ENCODE data around the gene S100A4.
A peak's percentile ranks its signal among the peaks of the same experiment; 100 is the strongest.
"Not testable (repeated sequence)": the region's sequence is repeated elsewhere in the genome, so short reads cannot be mapped to it uniquely, and the experiment has no call there.

Gene S100A4

DNA sequence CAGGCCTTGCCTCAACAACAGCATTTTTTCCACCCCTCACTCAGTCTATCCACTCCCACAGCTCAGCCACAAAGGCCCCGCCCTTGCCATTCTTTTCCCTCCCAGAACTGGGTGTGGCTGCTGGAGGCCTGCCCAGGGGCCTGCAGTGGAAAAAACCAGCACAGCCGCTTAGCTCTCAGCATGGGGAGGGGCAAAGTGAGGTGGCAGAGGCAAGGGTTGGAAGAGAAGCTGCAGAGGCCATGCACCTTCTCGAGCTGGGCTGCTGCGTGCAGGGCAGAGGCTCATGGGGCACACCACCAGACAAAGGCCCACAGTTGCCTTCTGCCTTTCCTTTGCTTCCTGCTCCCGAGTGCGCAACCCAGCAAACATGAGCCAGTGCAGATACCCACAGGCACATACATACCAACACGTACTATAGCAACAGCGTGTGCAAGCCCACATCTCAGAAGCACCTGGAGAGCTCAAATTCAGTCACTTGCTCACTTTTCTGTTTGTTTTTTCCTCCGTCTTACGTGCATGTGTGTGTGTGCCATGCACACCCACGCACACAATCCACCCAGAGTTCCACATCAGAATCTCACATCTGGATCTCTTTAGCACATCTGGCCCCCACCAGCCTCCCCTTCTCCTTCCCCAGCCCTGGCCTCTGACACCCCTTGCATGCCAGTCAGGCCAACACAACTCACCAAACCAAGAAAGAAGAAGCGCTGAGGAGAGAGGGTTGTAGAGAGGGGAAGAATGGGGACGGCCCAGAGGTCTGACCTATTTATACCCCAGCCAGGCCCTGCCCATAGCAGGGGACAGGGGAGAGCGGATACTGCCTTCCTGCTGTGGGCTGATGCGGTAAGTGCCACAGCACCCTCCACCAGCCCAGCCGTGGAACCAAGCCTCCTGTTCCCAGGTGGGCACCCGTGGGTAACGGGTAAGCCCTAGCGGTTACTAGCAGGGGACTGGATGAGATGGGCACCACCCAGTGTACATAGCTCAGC lies at the start of gene S100A4:
S100A4 (minus strand) TSS at position 740 of the 989 bp plus-strand sequence. CDS start 1,012 bp downstream, outside the sequence.
- peak; percentile 99 for DNase-seq
- Histone ChIP-seq H3K4me3 (ENCODE audit: low read depth, low read length) (no peak within 1 kb of the TSS), H3K36me3 (no peaks in the 10 kb centered on the region), H3K9me3 (ENCODE audit: severe bottlenecking) (no peaks in the 10 kb centered on the region), H3K27ac (peak within 1 kb of the TSS; percentile 4), H3K27me3 (ENCODE audit: insufficient read depth, low read depth, severe bottlenecking) (no peaks in the 10 kb centered on the region)
- TF ChIP-seq CTCF (IDR thresholded peaks at IDR 0.05; ENCODE audit: low read depth, low read length) = no peak

DNA sequence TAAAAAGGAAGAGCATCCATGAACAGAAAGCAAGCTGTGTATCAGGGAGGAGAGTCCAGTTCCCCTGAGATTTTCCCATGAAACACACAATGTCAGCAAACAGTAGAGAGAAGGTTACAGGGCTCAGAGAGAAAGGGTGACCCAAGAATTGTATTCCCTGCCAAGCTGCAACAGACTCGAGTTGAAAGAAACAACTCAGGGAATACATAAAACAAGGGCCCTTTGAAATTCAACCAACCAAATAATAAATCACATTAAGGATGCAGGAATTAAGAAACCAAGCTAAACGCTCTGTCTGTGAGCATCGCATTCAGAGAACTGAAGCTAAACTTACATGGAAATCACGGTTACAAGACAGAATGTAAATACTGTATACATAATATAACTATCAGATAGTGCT lies 47.1 kb upstream of the S100A4 start:
- H3K27me3 ChIP-seq (ENCODE audit: insufficient read depth, low read depth, severe bottlenecking) = no peaks in the 10 kb centered on the region
- H3K9me3 ChIP-seq (ENCODE audit: severe bottlenecking) = no peaks in the 10 kb centered on the region
- no peak overlapping the region for H3K27ac ChIP-seq
- no peak overlapping the region for H3K4me3 ChIP-seq (ENCODE audit: low read depth, low read length)
- no peaks in the 10 kb centered on the region for H3K36me3 ChIP-seq
- no peak for DNase-seq
- TF ChIP-seq CTCF (IDR thresholded peaks at IDR 0.05; ENCODE audit: low read depth, low read length) = no peak

DNA sequence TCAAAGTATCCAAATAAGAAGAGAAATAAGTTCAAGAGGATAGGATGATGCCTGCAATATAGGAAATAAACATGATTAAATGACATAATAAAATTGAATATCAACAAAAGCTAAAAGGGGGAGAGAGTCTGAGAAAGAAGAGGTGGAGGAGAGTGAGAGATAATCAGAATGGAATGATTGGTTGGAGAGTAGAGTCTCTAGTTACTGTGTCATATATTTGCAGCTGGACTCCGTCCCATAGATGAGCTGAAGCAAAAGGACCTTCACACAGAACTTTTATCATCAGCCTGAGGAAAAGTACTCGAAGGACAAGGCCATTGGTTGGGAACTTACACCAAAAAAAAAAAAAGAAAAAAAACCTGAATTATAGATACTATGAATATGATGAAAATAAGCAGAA lies 42.9 kb upstream of the S100A4 start:
- DNase-seq = no peak
- Histone ChIP-seq H3K27me3 (ENCODE audit: insufficient read depth, low read depth, severe bottlenecking) (no peaks in the 10 kb centered on the region), H3K36me3 (no peaks in the 10 kb centered on the region), H3K9me3 (ENCODE audit: severe bottlenecking) (peaks cover 3% of the 10 kb centered on the region), H3K27ac (no peak overlapping the region), H3K4me3 (ENCODE audit: low read depth, low read length) (no peak overlapping the region)
- TF ChIP-seq CTCF (IDR thresholded peaks at IDR 0.05; ENCODE audit: low read depth, low read length) = no peak

- not testable (repeated sequence) for H3K27me3 ChIP-seq (ENCODE audit: insufficient read depth, low read depth, severe bottlenecking); H3K9me3 ChIP-seq (ENCODE audit: severe bottlenecking); H3K36me3 ChIP-seq; DNase-seq; H3K4me3 ChIP-seq (ENCODE audit: low read depth, low read length); H3K27ac ChIP-seq
Observed at GRCh38 chr1:153588033-153588432, 42.4 kb upstream of the S100A4 start.

GRCh38 chr1:153587314-153587713 lies 41.7 kb upstream of the S100A4 start:
- Histone ChIP-seq H3K36me3 (no peaks in the 10 kb centered on the region), H3K27ac (peak overlapping the region; percentile 7; the same call in 1 of the 2 replicates), H3K9me3 (ENCODE audit: severe bottlenecking) (peaks cover 4% of the 10 kb centered on the region), H3K27me3 (ENCODE audit: insufficient read depth, low read depth, severe bottlenecking) (no peaks in the 10 kb centered on the region), H3K4me3 (ENCODE audit: low read depth, low read length) (no peak overlapping the region)
- TF ChIP-seq CTCF (IDR thresholded peaks at IDR 0.05; ENCODE audit: low read depth, low read length) = no peak
- no peak for DNase-seq

DNA sequence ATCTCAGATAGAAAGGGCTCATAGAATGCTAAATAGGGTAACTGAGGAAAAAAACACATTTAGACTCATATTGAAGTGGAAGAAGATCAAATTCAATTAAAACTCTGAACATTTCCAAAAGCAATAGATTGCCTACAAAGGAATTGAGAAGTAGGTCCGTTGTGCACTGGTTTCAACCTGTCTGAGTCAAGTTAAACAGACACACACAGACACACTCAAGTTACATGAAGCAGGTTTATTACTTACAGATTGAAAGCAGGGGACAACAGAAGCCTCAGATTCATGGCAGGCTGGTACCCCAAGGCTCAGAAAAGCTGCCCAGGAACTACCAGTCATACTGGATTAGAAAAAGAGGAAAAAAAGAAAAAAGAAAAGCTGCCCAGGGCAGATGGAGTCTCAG lies 40.7 kb upstream of the S100A4 start:
- no peak overlapping the region for H3K4me3 ChIP-seq (ENCODE audit: low read depth, low read length)
- H3K9me3 ChIP-seq (ENCODE audit: severe bottlenecking) = peaks cover 7% of the 10 kb centered on the region
- H3K27me3 ChIP-seq (ENCODE audit: insufficient read depth, low read depth, severe bottlenecking) = no peaks in the 10 kb centered on the region
- no peak for TF ChIP-seq CTCF (IDR thresholded peaks at IDR 0.05; ENCODE audit: low read depth, low read length)
- no peaks in the 10 kb centered on the region for H3K36me3 ChIP-seq
- H3K27ac ChIP-seq = peak overlapping the region; percentile 30
- DNase-seq = no peak
